Motor neuron (in vitro differentiated cells): ENCODE measurements around the gene SESN1. TPM values are rescaled to one million over a fixed set of nuclear protein-coding genes. Genes with fewer than 3 reads are reported as not detected.

Experiments used
- ATAC-seq, 8 experiments: fragments of 200-7000 bp; cut with Tn5 transposase; replicated peaks in 6 of 8; 2 replicates each; pipeline ENCODE4 v1.8.0; 2021; ENCODE audit warnings: mild to moderate bottlenecking in 8 of 8, moderate library complexity in 8 of 8
- H3K27ac ChIP-seq, 2 donors: fragments of 250-450 bp; sonication (Bioruptor Pico); 2 replicates each; pipeline ENCODE4 v1.9.0; 2021; ENCODE audit warnings: antibody characterized with exemption in 2 of 2, mild to moderate bottlenecking in 2 of 2, moderate library complexity in 1 of 2
- H3K4me1 ChIP-seq, 2 donors: fragments of 250-450 bp; sonication (Bioruptor Pico); replicated peaks in 1 of 2; 2 replicates each; pipeline ENCODE4 v1.6.1; 2021; ENCODE audit warnings: antibody characterized with exemption in 2 of 2, mild to moderate bottlenecking in 2 of 2, moderate library complexity in 1 of 2
- H3K4me3 ChIP-seq, 5 donors: fragments of 250-450 bp; sonication (Bioruptor Pico); 2 replicates each; pipeline ENCODE4 v1.9.0; 2021; ENCODE audit warnings: antibody characterized with exemption in 5 of 5, mild to moderate bottlenecking in 5 of 5, moderate library complexity in 4 of 5
- WGBS, 10 experiments: fragments of 450-650 bp; shearing (Covaris generic); methylation state at CpG; one replicate each; pipeline ENCODE4 v1.0.0; 2022; 5-methylcytosine and 5-hydroxymethylcytosine counted together
- in situ Hi-C, 9 experiments: fragments of 400-800 bp; cut with MboI; loops; one replicate each; pipeline ENCODE4 v1.15.0; 2021; ENCODE audit warnings: low sequenced_read_pairs in 9 of 9, low pct_unique_long_range_greater_than_20kb in 2 of 9; ENCODE audit not compliant: unreplicated experiment in 9 of 9
- total RNA-seq, 8 experiments: library from RNA; unstranded; fragments of 300-600 nt; gene quantifications; 2 replicates each; pipeline versions ENCODE4 v1.2.3 to v1.2.4, GENCODE V29; 2022

Gene SESN1
- total RNA-seq, 8 experiments from 2014 or later = 21.2 to 75.9 (median 36.5) TPM

DNA sequence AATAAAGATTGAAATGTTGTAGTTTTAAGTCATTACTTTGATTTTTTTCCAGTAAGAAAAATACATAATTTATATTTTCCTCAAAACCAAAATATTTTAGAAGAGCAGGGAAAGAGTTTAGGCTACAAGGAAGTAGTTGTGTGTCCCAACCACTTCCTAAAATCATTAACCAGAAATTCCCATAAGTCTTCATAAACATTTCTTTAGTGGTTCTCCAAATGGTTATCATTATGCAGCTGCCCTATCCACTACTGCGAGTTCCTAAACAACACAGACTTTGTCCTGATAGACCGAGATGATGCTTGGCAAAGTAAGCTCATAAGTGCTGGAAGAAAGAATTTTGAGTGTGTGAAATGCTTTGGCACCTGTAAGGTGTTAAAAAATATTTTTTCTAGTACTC, 152.8 kb downstream of the SESN1 start:
- no peak for ATAC-seq
- 68 to 100% (median 98%) methylated on average over 1 to 2 of the region's 2 CpGs; no CpG with 5 or more reads in 2 of the 10 experiments for WGBS, 10 experiments

DNA sequence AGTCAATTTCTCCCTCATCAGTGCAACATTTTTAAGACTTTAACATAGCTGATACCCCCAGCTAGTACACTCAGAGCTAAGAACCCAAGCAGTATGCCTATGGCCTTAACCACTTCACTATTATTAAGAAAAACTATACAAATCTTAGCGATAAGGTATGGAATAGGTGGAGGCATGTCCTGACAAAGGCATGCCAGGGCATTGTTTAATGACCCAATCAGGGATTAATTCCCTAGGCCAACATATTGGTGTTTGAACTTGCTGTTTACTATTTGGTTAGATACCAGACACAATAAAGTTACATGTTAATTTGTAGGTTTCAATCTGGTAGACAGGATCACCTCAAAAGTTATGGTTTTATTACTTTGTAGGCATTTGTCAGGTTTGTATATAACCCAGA, 153.4 kb downstream of the SESN1 start:
- H3K4me1 ChIP-seq = no peaks in the 10 kb centered on the region
- no peak overlapping the region for H3K4me3 ChIP-seq
- in situ Hi-C loops = no loop called here
- H3K27ac ChIP-seq = no peak overlapping the region
- 40 to 100% (median 100%) methylated on average over 1 of the region's 1 CpG; no CpG with 5 or more reads in 3 of the 10 experiments for WGBS, 10 experiments
- ATAC-seq = no peak

More for the DNA sequence above, 152.8 kb downstream of the SESN1 start:
- H3K4me3 ChIP-seq = no peak overlapping the region
- in situ Hi-C loops = no loop called here
- H3K4me1 ChIP-seq = no peaks in the 10 kb centered on the region
- H3K27ac ChIP-seq = no peak overlapping the region

DNA sequence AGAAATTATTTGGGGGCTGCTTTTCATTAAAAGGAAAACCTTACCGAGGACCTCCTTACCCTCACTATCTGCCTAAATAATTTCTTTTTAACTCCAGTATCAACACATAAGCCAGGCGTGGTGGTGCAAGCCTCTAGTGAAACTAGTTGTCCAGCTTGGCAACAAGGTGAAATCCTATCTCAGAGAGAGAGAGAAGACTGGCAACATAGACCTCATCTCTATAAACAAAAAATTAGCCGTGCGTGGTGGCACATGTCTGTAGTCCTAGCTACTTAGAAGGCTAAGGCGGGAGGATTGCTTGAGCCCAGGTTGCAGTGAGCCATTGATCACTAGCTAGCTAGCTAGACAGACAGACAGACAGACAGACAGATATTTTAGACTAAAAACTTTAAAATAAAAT, 153.9 kb downstream of the SESN1 start:
- in situ Hi-C loops = no loop called here
- Histone ChIP-seq H3K4me3 (no peak overlapping the region), H3K27ac (no peak overlapping the region), H3K4me1 (no peaks in the 10 kb centered on the region)
- WGBS, 10 experiments = 43 to 98% (median 90%) methylated on average over 1 to 5 of the region's 5 CpGs; no CpG with 5 or more reads in 2 of the 10 experiments
- ATAC-seq = no peak

DNA sequence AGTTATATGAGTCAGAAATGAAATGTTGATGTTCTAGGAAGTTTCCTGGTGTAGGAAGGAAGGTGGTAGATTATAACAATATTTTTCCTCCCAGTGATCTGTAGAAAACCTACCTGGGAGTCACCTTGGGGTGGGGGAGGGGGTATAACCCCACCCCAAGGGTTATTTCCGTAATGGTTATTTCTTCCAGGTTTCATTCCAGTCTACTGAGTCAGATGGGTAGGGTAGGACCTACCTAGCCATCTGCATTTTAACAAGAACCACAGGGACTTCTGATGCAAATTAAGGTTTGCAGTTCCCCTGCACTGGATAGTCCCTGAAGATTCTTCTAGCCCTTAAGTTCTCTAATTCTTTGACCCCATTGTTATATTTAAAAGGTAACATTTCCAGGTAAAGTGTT, 157.5 kb downstream of the SESN1 start:
- ATAC-seq = no peak
- in situ Hi-C loops = no loop called here
- Histone ChIP-seq H3K4me3 (no peak overlapping the region), H3K27ac (no peak overlapping the region), H3K4me1 (no peaks in the 10 kb centered on the region)
- WGBS, 10 experiments = 71 to 100% (median 100%) methylated on average over 1 of the region's 1 CpG; no CpG with 5 or more reads in 7 of the 10 experiments

Other genes with a start within 250 kb of the SESN1 start
- gene ARMC2, start 246.4 kb downstream of the SESN1 start, total RNA-seq = 10 to 100 TPM in 1 of 8 experiments, 1 to 10 TPM in 7; 1.1 to 22.4 (median 6.1) TPM
- gene CEP57L1, start 661 bp upstream of the SESN1 start, total RNA-seq = 10 to 100 TPM; 12.1 to 31.6 (median 26.0) TPM